NCI-H2081 (cell line): ENCODE measurements around the gene SPATA12.

Experiments used
- DNase-seq, 2 experiments: peaks; one replicate each; lab custom pipeline; 2025; lab: John Stamatoyannopoulos, UW

SPATA12 gene

DNA sequence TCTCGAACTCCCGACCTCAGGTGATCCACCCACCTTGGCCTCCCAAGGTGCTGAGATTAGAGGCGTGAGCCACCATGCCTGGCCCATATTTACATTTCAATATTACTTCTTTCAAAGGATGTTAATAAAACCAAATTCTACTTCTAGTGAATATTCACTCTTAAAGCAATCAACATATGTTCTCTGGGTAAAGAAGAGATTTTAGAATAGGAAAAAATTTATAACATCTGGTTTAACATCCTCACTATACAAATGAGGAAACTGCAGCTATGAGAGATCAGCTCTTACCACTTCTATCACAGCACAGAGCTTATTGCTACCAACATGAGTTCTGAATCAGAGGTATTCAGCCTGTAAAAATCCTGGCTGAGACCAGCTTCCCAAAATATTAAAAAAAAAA is 56.0 kb downstream of the SPATA12 start:
- DNase-seq: no peak

DNA sequence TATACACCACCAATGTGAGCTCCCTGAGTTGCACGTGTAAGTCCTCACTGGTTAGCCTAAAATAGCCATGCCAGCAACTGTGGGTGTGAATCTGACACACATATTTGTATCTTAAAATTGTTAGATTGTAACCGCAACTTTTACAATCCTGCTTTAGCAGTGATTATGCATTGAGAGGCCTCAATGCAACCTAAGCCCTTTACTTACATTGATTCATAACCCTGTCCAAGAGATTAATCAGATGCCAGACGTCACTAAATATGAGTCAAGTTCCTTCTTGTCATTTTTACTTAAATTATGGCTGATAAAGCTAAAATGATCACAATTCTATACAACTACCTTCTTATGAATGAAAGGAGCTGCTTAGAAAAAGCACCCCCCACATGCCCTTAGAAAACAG is 57.8 kb downstream of the SPATA12 start:
- DNase-seq: no peak

DNA sequence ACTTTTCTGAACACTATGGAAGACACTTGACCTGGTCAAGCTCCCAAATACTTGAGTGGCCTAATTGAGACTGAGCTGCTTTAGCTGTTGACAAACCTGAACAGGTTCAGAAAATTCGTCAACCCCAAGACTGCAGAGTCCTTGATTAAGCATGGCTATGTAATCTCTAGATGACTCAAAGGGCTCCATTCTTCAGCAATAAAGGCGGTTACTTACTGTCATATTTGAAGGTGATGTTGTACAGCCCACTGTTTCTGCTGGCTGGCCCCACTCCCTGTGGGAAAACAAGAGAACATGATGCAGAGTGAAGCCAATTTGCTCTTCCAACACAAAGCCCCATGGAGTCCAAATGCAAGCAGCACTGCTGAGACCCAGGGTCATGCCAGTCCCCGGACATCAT is 59.6 kb downstream of the SPATA12 start:
- no peak for DNase-seq

- no peak for DNase-seq
These were observed 60.1 kb downstream of the SPATA12 start for GRCh38 chr3:57120451-57121174.
